NOMO-1 treated with DMSO at 0.1 percent for 48 hours (cell line): ENCODE data around the gene CC2D2B.
"Not testable (repeated sequence)": the region's sequence is repeated elsewhere in the genome, so short reads cannot be mapped to it uniquely, and the experiment has no call there.

Experiments
- DNase-seq: peaks from one replicate; lab custom pipeline; 2025; ENCODE audit not compliant: unreplicated experiment; lab: John Stamatoyannopoulos, UW

Gene CC2D2B

DNA sequence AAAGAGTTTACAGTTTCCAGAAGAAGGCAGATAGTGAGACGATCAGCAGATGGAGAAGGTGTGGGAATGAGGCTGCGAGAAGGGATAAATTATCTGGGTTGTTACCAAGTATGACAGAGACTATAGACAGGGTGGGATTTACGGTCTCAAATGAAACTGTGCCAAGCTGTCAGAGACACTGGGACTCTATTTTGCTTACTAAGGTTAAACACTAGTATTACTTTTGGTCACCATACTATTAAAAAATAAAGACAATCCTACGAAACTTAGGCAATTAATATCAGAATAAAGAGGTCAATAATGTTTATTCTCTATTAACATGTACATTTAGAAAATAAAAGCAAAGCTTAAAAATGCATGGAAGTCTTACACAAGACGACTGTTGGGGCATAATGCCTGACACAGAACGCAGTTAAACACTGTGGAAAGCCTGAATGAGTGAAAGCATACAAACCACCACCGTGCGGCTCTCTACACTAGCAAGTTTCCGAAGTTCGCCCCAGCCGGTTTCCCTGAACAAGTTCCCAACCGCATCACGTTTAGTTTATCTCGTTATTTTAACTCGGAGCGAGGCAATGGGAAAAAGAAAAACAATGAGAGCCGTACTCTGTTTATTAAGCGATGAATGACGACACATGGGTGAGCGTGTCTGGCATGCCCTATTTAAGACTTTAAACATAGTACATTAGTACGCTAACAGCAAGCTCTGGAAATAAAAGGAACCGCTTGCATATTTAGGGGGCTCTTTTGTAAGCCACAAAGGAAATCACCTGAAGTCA lies 909 bp upstream of the CC2D2B start:
- peak; percentile 59 for DNase-seq

DNA sequence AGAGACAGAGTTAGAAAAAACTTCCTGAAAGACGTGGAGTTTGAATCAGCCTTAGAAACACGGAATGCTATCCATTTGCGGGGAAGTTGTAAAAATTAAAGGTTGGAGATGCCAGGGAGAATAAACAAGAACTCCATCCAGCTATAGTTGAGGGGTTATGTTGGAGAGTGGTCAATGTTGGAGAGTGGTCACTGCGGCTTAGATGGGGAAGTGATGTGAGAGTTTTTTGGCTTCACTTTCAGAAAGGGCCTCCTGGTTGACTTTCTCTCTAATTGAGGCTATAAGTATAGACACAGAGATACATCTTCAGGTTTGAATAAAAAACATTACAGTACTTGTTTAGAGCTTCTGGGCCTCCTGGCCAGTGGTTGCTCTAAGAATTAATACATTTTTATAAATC lies 675 bp downstream of the CC2D2B start:
- DNase-seq, result no peak

DNA sequence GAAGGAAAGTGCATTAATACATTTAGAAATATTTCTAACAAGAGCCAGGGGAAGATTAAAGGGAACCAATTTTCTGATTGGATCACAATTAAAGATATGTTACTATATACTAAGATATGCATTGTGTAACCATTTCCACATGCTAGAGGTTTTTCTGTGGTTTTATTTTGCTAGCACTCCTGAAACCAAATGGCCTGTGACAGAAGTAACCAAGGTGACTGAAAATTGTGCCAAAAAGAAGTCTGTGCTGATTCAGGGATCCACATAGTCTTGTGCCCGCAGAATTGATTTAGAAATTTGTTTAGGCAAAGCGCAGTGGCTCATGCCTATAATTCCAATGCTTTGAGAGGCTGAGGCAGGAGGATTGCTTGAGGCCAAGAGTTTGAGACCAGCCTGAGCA lies 1.8 kb downstream of the CC2D2B start:
- DNase-seq, result peak; percentile 10

DNA sequence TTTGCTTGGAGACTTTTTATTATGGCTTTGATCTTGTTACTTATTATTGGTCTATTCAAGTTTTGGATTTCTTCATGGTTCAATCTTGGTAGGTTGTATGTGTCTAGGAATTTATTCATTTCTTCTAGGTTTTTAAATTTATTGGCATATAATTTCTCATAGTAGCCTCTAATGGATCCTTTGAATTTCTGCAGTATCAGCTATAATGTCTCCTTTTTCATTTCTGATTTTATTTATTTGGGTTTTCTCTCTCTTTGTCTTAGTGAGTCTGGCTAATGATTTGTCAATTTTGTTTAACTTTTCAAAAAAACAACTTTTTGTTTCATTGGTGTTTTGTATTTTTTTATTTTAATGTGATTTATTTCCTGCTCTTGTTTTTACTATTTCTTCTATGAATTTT lies 8.3 kb downstream of the CC2D2B start:
- not testable (repeated sequence) for DNase-seq

DNA sequence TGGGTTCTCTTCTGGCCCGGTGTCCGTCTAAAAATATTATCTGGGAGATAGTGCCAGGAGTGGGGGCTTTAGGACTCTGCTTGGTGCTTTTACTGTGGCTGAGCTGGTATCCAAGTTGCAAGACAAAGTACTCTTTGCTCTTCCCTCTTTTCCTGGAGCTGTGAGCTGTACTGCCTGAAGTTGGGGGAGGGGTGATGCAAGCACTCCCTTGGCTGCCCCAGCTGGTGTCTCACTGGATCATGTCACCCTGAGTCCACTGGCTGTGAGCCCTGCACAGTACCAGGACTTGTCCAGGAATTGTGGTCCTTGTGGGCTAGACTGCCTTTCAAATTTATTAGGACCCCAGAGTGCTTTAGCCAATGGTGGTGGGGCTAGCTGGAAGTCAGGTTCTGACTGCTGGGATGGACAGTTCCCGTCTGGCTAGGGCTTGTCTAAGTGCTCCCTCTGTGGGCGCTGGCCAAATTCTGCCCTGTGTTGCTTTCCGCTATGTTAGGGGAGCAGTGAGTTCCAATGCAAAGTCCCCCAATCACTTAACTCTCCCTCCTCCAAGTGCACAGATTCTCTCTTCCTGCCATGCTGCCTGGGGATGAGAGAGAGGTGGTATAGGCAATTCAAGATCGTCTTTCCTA lies 13.1 kb downstream of the CC2D2B start:
- DNase-seq, result no peak

DNA sequence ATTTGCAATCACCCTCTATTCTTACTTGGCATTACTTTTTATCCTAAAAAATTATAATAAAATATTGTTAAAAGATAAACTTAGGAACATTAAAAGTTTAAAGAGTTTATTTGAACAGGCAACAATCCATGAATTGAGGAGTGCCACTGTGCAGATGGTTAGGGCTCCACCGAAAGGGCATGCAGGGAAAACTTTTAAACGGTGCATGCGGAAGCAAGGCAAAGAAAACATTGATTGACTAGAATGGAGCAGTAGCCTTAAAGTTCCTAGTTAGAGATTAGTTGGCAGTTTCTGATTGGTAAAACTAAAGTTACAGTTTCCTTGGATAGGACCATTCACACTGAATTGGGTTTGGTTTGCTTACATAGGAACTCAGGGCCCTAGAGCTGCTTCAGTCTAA lies 17.3 kb downstream of the CC2D2B start:
- no peak for DNase-seq

DNA sequence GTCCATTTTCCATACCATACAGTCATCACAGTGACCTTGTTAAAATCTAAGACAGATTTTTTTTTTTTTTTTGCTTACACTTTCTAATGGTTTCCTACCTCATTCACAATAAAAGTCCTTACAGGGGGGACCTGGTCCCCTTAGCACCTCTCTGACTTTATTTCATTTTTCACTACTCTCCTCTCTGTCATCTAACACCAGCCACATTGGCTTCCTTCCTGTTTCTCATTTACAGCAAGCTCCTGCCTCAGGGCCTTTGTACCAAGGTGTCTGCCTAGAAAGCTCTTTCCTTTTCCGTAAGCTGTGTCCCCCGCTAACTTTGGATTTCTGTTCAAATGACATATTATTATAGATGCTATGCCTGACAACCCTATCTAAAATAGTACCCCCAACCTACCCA lies 27.7 kb downstream of the CC2D2B start:
- no peak for DNase-seq

DNA sequence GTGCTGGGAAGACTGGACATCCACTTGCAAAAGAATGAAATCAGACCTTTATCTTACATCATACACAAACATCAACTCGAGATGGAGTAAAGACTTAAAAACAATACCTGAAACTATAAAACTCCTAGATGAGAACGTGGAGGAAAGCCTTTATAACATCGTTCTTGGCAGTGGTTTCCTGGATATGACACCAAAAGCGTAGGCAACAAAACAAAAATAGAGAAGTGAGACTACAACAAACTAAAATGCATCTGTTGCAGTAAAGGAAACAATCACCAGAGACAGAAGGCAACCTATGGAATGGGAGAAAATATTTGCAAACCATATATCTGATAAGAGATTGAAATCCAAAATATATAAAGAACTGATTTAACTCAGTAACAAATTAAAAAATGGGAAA lies 33.3 kb downstream of the CC2D2B start:
- DNase-seq, result peak; percentile 20

DNA sequence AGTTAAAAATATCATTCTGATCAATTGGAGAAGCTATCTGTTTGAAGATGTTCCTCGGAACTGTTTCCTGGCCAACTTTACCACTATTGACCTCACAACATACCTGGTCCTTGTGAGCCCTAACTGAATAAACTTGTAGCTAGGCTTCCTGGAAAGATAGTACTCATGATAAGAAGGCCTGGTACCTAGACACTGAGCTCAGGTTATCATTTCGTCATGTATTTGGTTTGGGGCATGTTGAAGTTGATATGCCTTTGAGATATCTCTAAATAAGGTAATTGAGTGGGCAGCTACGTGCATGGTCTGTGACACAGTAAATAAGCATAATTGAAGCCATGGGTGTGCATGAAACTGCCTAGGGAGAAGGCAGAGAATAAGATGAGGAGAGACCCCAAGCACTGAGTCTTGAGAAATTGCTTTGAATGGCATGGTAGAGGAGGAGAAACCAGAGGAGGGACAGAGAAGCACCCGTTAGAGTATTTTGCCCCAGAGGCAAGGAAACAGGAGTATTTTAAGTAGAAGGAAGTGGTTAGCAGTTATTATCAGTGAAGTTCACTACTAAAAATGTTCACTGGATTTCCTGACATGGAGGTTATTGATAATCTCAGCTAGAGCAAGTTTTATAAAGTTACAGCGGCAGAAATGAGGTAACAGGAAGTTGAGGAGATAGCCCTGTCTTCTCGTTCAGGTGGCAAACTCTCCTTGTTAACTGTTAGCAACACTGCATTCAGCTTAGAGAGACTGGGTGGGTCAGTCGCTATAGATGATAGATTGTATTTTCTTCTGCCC lies 55.6 kb downstream of the CC2D2B start:
- peak; percentile 70 for DNase-seq

DNA sequence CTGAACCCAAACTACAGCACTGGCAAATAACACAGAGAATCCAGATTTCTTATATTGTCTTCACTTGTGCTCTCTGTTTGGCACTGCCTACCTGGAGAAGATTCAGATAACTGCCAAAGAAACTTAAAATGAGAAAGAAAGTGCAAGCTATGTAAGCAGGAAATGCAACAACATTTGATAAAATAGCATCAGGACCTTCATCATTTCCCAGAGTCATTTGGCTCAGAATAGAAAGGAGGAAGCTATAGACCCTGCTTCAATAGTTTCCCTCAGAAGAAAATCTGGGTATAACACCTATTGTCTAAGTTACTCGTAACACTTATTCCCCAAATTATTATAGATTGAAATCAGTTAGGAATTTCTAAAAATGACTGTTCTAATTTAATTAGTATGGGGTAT lies 56.2 kb downstream of the CC2D2B start:
- peak; percentile 18 for DNase-seq

DNA sequence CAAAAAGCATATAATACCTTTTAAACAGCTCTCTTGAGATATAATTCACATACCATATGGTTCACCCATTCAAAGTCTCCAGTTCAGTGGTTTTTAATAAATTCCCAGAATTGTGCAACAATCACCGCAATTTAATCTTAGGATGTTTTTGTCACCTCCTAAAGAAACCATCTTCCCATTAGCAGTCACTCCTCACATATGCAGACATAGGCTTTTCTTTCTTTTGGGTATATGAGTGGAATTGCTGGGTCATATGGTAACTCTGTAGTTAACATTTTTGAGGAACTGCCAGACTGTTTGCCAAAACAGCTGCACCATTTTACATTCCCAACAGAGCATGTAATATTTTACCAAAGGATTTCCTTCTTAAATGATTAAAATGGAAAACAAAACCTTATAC lies 57.0 kb downstream of the CC2D2B start:
- no peak for DNase-seq

DNA sequence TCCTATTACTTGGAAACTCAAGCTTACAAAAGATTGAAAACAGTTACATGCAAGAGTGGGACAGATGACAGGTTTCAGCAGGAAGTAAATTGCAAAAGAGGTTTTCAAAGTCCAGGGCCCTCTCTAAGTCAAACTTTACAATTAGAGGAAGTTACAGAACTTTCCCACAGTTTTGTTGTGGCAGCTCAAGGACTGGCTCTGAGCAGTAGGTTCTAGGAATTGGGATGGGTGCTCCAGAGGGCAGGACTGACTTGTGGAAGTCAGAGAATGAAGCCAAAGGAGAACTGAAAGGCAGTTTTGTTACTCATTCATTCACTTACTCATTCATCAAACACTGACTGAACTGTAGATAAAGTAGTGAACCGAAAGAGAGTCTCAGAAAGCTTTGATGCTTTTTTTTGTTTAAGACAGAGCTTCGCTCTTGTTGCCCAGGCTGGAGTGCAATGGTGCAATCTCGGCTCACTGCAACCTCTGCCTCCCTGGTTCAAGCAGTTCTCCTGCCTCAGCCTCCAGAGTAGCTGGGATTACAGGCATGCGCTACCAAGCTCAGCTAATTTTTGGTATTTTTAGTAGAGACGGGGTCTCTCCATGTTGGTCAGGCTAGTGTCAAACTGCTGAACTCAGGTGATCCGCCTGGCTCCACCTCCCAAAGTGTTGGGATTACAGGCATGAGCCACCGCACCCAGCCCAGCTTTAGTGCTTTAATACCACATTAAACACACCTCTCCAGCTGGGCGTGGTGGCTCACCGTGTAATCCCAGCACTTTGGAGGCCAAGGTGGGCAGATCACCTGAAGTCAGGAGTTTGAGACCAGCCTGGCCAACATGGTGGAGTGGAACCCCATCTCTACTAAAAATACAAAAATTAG lies 68.8 kb downstream of the CC2D2B start:
- peak; percentile 81 for DNase-seq

DNA sequence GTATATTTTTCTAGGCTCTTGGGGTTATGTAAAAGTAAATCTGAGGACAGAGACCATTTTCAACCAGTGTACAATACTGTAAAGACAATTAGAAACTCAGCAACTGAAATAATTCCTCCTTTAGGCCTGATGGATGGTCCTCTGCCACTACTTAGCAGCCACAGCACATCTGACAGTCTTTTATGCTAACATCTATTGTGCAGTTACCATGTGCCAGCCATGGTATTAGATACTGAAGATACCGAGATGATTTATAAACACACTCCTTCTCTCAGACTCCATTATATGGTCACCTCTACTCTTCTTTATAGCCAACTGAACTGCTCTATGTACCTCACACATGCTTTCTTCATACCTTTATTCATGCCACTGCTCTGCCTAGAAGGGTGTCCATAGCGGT lies 74.4 kb downstream of the CC2D2B start:
- no peak for DNase-seq

DNA sequence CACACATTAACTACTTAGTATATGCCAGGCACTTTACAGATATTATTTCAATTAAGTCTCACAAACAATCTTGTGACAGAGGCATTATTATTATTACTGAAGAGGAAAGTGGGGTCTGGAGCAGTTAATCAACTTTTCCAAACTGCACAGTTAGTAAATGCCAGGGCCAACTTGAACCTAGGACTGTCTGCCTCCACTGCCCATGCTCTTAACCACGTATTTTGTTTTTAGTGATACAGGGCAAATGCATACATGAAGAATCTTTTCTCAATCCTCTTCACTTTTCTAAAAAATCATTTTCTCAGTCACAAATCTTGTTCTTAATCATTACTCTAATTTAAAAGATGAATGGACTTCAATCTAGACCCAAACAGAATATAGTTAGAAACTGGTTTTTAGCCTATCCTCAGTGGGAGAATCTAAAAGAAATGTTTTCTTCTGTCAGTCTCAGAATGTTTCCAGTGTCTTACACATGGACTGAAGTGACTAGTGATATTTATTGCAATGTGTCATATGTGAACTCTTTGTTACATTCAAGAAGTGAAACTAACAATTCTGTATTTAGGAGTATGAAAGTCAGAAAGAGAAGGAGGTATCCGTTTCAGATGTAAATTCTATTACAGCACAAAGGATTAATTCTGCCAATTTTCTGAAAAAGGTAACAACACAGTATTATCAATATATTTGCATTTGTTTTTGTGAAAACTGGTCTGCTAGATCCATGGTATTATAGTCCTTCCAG lies 80.1 kb downstream of the CC2D2B start:
- DNase-seq, result peak; percentile 77

DNA sequence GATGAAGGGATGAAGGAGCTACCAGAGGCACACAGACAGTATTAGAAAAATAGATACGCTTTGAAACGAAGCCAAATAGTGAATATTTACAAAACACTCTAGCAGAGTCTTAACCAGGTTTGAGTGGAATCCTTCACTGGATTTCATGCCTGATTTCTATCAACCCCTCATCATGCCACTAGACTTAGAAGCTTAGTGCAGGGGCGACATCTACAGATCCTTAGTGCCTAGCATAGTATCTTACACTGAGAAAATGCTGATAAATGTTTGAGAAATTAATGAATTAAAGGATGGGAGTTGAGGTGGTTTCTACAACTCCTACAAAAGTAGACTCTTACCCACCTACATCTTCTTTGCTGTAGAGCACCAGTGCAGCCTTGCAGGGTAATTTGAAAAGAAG lies 80.9 kb downstream of the CC2D2B start:
- DNase-seq, result no peak

DNA sequence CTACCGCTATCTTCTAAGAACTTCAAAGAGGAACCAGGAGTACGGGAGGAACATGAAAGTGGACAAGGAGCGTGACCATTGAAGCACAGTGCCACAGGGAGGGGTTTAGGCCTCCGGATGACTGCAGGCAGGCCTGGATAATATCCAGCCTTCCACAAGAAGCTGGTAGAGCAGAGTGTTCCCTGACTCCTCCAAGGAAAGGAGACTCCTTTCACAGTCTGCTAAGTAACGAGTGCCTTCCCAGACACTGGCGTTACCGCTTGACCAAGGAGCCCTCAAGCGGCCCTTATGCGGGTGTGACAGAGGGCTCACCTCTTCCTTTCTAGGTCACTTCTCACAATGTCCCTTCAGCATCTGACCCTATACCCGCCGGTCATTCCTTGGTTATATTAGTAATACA lies 86.6 kb downstream of the CC2D2B start:
- not testable (repeated sequence) for DNase-seq

DNA sequence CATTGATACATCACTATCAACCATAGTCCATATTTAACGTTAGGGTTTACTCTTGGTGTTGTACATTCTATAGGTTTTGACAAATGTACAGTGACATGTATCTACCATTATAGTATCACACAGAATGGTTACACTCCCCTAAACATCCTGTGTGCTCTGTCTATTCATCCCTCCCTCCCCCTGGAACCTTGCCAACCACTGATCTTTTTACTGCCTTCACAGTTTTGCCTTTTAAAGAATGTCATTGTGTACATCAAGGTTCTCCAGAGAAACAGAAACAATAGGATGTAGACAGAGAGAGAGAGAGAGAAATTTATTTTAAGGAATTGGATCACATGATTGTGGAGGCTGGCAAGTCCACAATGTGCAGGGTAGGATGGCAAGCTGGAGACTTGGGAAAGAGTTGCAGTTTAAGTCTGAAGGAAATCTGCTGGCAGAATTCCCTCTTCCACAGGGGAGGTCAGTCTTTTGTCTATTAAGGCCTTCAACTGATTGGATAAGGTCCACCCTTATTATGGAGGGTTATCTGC lies 90.5 kb downstream of the CC2D2B start:
- no peak for DNase-seq

DNA sequence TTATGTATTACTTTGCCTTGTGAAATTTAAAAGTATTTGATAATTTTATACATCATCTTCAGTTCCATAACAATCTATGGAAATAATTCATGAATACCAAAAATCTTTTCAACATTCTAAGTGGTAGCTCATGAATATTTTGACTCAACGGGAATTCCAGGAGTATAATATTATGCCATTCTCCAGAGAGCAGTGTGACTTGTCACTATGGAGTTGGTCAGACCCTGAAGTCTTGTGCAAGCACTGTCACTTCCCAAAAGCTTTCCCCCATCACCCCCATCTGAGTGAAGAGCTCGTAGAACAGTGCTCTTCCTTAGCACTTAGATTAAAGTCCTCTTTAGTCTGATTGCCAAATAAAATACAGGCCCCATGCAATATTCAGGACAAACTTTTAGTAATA lies 106.2 kb downstream of the CC2D2B start:
- DNase-seq, result no peak

DNA sequence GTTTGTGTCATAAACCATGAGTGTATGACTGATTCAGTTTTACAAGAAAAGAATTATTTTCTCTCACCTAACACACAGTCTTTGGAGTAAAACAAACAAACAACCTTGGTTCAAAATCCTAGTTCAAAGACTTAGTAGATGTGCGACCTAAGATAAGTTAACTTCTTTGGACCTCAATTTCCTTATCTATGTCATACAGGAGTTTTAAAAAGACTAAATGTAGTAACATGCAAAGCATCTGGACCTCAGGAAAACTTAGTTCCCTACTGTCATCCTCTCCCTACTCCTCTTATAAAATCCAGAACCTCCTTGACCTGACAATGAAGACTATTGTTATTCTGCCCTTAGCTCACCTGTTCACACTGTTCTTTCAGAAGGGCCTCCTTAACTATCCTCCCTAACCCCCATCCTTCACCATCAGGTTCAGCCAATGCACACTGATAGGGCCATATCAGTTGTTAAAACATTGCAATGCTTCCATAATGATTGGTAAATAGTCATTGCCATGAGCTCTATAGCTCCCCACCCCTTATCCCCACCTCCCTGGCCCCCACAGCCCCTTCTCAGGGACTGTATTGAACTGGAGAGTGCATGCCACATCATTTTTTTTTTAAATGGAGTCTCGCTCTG lies 106.8 kb downstream of the CC2D2B start:
- DNase-seq, result no peak
